Kasumi-1 (cell line): ENCODE measurements around the gene HMX3.

ENCODE experiments used
- DNase-seq, 2 experiments: peaks; one replicate each; lab custom pipeline; 2025; lab: John Stamatoyannopoulos, UW

Gene HMX3

DNA sequence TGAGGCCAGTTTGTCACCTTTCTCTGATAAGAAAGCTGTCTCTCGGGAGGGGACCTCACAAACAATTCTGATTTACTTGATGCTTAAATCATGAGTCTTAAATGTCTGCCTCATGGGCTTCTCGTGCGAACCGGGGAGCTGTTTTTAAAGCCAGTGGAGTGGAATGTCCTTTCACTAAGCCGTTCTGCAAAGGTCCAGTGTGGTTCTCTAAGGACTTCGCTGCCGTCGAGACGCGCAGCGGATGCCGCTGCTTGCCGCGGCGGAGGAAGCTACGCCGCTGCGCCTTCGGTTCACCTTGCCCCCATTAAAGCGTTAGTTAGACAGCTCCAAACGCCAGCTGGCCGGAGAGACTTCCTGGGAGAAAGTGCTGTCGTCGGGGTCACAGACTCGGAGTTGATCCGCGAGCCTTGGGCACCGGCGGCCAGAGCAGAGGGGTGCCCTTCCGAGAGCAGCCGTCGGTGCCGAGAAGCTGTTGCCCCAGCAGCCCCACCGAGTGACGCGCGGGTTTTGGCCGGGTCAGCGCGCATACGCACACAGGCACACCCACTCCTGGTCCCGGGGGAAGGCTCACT lies 1.3 kb upstream of the HMX3 start:
- DNase-seq, result no peak

DNA sequence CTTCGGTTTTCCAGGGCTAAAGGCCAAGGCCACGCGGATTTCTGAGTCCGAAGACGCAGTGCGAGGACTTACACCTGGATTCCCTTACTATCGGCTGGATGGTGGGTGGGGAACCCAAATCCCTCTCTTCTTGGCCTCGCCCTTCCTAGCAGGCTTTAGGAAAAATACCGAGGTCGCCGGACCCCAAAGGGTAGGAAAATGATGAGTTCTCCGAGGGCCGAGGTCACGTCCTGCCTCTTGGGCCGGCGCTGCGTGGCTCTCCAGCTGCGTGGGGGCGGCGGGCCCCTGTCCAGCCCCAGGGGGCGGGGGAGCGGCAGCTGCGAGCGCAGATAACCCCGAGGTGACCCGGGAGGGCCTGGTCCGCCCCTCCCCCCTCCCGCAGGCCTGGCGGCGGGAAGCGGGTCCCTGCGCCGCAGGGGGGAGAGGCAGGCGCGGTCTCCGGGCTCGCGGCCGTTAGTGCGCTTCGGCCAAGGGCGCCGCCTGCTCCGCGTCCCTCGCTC lies 805 bp upstream of the HMX3 start:
- no peak for DNase-seq

DNA sequence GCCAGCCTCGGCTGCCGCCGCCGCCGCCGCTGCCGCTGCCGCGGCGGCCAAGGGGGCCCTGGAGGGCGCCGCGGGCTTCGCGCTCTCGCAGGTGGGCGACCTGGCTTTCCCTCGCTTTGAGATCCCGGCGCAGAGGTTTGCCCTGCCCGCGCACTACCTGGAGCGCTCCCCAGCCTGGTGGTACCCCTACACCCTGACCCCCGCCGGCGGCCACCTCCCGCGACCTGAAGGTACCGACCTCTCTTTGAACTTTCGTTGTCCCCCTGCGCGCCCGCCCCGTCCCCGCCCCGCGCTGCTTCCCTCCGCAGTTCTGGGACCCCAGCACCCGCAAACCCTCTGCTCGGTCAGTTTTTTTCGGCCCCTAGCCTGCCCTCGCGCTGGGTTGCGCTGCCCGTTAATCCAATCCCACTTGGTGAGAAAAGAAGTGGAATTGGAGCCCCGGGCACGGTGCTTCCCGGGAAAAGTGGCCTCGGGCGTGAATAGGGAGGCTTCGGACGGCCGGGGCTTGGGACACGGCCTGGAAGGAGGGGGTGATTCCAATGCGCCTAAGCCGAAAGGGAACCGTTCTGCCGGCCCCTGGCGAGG lies 543 bp downstream of the HMX3 start:
- DNase-seq, result no peak

DNA sequence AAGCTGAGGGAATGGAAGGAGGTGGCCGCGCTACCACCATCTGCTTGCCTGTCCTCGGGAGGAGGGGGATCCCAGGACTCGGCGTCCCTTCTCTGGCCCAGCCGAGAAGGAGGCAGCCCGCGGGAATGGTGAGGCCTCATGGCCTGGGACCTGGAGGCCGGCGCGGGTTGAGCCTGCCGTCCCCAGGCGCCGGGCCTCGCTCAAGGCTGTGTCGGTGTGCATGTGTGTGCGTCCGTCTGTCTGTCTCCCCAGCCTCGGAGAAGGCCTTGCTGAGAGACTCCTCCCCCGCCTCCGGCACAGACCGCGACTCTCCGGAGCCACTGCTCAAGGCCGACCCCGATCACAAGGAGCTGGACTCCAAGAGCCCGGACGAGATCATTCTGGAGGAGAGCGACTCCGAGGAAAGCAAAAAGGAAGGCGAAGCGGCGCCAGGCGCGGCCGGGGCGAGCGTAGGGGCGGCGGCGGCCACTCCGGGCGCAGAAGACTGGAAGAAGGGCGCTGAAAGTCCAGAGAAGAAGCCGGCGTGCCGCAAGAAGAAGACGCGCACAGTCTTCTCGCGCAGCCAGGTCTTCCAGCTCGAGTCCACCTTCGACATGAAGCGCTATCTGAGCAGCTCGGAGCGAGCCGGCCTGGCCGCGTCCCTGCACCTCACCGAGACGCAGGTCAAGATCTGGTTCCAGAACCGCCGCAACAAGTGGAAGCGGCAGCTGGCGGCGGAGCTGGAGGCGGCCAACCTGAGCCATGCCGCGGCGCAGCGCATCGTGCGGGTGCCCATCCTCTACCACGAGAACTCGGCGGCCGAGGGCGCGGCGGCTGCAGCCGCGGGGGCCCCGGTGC lies 1.3 kb downstream of the HMX3 start:
- DNase-seq, result no peak

DNA sequence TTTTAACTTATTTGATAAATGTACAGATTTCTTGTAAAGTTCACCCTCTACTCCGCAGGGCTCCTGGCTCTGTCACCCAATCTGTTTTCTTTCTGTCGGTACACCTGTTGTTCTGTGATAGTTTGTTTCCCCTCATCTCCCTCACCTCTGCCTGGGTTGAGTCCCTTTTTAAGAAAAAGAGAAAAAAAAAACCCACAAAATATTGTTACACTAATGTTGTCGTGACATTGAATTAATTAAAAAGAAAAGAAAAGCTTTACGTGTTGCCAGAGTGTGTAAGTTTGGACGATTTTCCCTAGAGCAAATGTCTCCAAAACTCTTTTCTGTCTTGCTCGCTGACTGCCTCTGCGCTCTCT lies 3.4 kb downstream of the HMX3 start:
- DNase-seq, result no peak

- DNase-seq, result no peak
Measured at GRCh38 chr10:123139521-123140163, 3.9 kb downstream of the HMX3 start.

GRCh38 chr10:123140164-123140982 lies 4.6 kb downstream of the HMX3 start:
- DNase-seq, result no peak

DNA sequence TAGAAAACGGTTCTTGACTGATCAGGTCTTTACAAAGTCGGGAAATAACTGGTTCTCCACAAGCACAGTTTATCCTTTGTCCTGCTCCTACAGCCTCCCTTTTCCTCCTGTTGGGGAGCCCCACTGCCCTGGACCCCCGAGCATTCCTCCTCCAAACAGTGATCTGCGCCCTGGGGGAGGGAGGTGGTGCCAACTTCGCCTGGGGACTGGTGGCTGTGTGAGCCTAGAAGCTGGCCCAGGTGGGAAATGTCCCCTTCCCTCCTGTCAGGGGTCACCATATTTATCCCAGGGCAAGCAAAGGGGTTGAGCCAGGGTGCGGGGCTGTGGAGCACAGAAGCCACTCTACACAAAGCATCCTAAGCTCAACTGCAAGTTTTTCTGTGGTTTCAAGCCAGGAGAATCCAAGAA lies 5.2 kb downstream of the HMX3 start:
- no peak for DNase-seq

DNA sequence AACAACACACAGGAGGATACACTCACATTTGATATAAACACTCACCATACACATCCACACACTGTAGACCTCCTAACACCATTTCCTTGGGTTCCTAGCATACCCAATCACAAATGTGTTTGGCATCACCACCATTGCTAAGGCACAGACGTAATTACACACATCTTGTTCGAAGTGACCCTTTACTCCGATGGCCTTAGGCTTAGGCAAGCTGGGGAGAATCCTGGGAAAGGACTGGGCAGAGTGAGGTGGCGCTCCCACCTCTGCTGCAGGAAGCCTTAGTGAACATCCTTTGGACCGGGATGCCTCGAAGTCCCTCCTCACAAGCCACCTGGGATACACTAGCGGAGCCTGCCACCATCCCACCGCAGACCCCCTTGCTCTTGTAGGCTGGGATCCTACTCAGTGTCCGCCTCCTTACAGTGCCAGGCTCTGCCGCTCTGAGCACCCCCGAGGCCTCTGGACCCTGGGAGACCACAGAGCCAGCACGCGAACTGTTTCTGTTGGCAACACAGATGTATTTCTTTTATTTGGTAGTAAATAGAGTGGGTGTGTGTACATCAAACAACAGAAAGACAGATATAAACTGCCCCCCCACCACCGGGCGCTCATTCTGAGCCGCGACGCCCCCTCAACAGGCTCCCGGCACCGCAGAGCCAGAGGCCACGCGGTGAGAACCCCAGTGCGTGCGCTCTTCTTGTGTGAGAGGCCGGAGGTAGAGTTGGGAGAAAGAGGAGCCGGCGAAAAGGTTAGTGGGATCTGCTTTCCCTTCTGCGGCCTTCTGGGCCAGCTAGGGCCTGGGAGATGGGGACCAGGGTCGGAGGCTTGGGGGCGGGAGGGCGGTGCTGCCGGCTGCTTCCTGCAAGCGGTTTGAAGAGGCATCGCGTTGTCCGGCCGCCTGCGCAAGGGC lies 6.3 kb downstream of the HMX3 start:
- no peak for DNase-seq

- no peak for DNase-seq
Measured at GRCh38 chr10:123142701-123143161, 7.0 kb downstream of the HMX3 start.

DNA sequence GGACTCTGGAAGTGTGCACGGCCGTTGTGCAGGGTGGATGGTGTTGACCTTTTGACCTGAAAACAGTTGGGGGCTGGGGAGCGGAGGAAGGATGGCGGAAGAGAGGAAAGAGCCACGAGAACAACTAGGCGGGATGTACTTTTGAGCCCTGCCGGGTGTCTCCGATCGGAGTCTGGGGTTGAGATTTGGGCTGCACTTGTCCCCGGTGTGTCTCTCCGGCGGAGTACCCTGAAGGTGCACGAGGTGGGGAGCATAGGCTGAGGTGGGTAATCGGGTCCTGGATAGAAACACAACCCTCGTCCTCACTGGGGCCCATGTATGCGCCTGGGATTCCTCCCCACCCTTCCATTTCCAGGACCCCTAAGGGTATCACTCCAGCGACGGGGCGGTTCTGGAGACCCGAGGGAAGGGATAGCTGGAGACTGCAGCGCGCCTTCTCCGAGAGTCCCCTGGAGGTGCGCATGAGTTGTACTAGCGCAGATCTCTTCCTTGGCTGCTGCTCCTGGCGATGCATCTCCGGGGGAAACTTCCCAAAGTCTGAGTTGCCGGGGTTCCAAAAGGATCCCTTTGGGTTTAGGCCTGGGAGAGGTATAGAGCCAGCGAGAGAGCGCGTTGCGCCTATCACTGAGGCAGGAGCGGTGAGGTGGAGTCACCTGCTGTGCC lies 7.5 kb downstream of the HMX3 start:
- no peak for DNase-seq

GRCh38 chr10:123143825-123144168 lies 8.0 kb downstream of the HMX3 start:
- DNase-seq, result no peak

GRCh38 chr10:123144697-123145541 lies 9.1 kb downstream of the HMX3 start:
- peak in 1 of 2 experiments; percentile 14 for DNase-seq

- no peak for DNase-seq
Measured at GRCh38 chr10:123145542-123146012, 9.8 kb downstream of the HMX3 start.

DNA sequence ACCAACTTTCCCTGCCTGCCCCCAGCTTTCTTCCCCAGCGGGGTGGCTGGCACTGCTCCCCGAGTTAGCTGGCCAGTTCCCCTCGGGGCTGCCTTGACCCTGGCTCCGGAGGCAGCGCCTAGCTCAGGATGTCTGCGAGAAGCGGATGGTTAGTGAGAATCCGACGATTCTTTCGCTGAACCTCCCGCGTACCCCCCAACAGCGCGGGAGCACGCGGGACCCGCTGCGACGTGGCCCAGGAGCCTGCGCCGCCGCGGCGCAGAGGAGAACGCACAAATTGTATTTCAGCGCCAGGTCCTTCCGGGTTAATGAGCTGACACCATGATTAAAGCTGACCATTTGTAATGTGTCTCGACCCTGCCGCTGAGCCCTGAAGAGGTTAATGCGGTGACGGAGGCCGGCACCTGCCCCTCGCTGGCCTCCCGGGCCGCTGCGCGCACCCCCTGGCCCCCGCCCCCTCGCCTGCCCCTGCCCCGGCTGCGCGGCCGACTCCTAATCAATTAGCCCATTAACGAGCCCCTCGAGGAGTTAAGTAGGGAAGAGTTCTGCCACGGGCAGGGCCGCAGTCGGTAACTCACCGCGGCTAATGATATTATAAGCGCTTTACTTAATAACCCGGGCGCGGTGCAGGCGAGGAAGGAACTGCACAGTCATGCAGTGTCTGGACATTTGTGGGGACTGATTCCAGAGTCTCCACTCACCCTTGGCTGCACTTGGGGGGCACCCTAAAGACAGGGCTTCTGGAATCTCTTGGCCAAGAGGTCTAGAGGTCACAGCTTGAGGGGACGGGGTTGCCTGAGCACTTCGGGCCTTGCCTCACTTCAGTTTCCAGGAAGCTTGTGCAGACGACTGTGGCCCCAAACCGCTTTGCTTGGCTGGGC lies 10.5 kb downstream of the HMX3 start:
- no peak for DNase-seq

DNA sequence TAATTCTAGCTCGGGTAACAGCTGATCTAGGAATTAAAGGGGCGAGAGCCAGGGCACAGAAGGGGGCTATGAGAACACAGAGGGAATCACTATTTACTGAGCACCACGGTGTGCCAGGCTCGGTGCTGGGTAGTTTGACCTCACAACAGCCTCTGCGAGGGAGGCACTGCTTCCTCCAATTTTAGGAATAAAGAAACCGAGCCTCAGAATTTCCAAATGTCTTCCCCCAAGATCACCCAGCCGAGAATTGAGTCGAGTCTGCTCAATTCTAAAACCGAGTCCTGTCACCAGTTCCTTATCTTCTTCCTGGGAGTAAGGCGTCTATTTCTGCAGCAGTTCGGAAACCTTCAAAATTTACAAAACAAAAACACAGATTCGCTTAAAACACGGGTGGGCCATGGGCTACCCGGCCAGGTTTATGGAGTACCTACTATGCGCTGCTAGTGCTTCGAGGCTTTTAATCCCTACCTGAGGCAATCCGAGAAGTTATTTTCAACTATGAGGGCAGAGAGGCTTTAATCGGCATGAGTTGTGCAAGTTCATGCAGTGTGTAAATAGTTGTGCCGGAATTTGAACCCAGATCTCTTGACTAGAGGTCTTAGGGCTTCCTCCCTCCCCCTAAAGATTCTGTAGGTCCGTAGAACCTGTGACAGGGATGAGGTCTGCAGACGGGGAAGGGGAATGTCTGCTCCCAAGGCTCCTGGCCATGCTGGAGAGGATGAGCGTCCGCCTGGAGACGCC lies 11.3 kb downstream of the HMX3 start:
- DNase-seq, result no peak

DNA sequence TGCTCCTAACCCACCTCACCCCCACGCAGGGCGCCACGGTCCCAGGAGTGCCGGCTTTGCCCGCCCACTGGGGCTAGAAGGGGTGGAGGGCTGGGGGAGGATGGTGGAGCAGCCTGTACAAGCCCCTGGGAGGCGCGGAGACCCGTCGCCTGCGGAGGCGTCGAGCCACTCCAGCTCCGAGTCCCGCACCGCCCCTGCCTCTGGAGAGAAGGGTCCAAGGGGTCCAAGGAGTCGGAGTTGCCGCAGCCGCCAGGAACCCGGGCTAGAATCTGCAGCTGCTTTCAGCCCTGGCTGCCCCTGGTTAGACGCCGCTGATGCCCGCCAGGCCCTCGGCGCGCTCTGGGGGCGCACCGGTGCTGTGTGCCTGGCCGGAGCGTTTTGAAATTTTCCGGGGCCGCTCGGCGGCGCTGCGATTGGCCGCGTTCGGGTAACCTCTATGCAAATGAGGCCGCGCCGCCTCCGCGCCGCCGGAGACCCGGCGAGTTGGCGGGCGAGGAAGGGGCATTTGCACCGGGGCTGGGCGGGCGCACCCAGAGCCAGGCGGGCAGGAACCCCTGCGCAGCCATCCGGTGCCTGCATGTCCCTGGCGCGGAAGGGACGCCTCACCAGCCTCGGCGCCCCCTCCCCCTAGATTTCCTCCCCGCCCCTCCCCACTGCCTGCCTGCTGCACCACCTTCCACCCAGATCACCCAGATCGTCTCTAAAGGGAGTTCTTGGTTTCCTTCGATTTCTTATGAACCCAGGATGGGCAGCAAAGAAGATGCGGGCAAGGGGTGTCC lies 12.1 kb downstream of the HMX3 start, which contains the start of gene HMX2:
TSS of gene HMX2 (plus strand) at position 502 of the 779 bp plus-strand sequence. CDS start at position 745, 243 bp downstream.
- no peak for DNase-seq
